H1 (cell line): ENCODE results near the gene RAB3GAP1. TPM values are rescaled to one million over a fixed set of nuclear protein-coding genes. Genes with fewer than 3 reads are reported as not detected.

ENCODE experiments used
- ASH2L ChIP-seq: fragments of 200-600, 300-600 bp; sonication (generic); IDR thresholded peaks from one replicate; pipeline ENCODE4 v1.7.1; 2017; ENCODE audit warnings: low read length
- BRCA1 ChIP-seq: IDR thresholded peaks from 2 replicates; pipeline ENCODE4 v1.6.1; 2012; ENCODE audit warnings: low read depth, low read length, improper control_type of control experiment
- CHD2 ChIP-seq: IDR thresholded peaks from 2 replicates; pipeline ENCODE4 v1.6.1; 2012; ENCODE audit warnings: low read length, improper control_type of control experiment
- EP300 ChIP-seq, 2 experiments: IDR thresholded peaks; 1 replicate in 1 of 2; 2 replicates in 1 of 2; pipeline ENCODE4 v1.6.1; 2011 to 2012; ENCODE audit warnings: low read depth in 2 of 2, low read length in 2 of 2, mild to moderate bottlenecking in 2 of 2, borderline replicate concordance in 1 of 2, inconsistent platforms in 1 of 2, moderate library complexity in 1 of 2
- GTF2F1 ChIP-seq: IDR thresholded peaks from 2 replicates; pipeline ENCODE4 v1.6.1; 2012; ENCODE audit warnings: low read depth, low read length, improper control_type of control experiment, borderline replicate concordance
- JUN ChIP-seq: IDR thresholded peaks from 2 replicates; pipeline ENCODE4 v1.6.1; 2011; ENCODE audit warnings: low read depth, mild to moderate bottlenecking, improper control_type of control experiment, low read length
- POLR2A ChIP-seq, 2 experiments: IDR thresholded peaks; 1 replicate in 1 of 2; 2 replicates in 1 of 2; pipeline ENCODE4 v1.6.1; 2011; ENCODE audit warnings: low read depth in 2 of 2, low read length in 2 of 2, mild to moderate bottlenecking in 2 of 2; ENCODE audit errors: control extremely low read depth in 1 of 2
- RFX5 ChIP-seq: IDR thresholded peaks from 2 replicates; pipeline ENCODE4 v1.6.1; 2011; ENCODE audit warnings: low read depth, low read length, improper control_type of control experiment, borderline replicate concordance
- RNF2 ChIP-seq: fragments of 200-900, 300-1000 bp; sonication (generic); IDR thresholded peaks from 2 replicates; pipeline ENCODE4 v1.7.1; 2016; ENCODE audit warnings: borderline replicate concordance, low read depth, mild to moderate bottlenecking, antibody characterized with exemption, low read length; ENCODE audit not compliant: poor library complexity, severe bottlenecking; ENCODE audit errors: missing control alignments
- TAF1 ChIP-seq: IDR thresholded peaks from 2 replicates; pipeline ENCODE4 v1.6.1; 2011; ENCODE audit warnings: mild to moderate bottlenecking, low read depth, low read length
- TBP ChIP-seq: IDR thresholded peaks from 2 replicates; pipeline ENCODE4 v1.6.1; 2011; ENCODE audit warnings: low read depth, low read length, improper control_type of control experiment
- polyA plus RNA-seq, 7 experiments: library from polyadenylated mRNA; depleted of rRNA in 3 of 7; stranded (reverse) in 5 of 7; unstranded in 2 of 7; fragments of >200 nt in 5 of 7; fragments of 200-250 nt in 2 of 7; gene quantifications; 1 replicate in 5 of 7; 2 replicates in 1 of 7; 4 replicates in 1 of 7; pipeline versions ENCODE4 v1.2.1 to v1.2.3, GENCODE V29; 2011 to 2013; ENCODE audit warnings: missing spikeins in 2 of 7, mixed read lengths in 2 of 7
- total RNA-seq: library from RNA; stranded (reverse); fragmentation: NEBNext Ultra II Directional; extraction: Animal tissue kit (Norgen Biotek cat#: 25700); gene quantifications from 2 replicates; pipeline ENCODE4 v1.2.1, GENCODE V29; 2021

RAB3GAP1 gene
- total and polyA plus RNA-seq, 2 of the 8 experiments (the other 6 are each of a cell fraction or from before 2014, with no cell fraction given), result 9.8 to 28.6 TPM

- TF ChIP-seq ASH2L (peak; percentile 96), JUN (no peak), RNF2 (no peak), GTF2F1 (no peak), POLR2A (IDR thresholded peaks at IDR 0.05; ENCODE audit: control extremely low read depth in 1 of 2, low read depth in 2 of 2, low read length in 2 of 2) (peak; percentile 91 to 95), CHD2 (no peak), TBP (peak; percentile 61), TAF1 (peak; percentile 87), BRCA1 (no peak), RFX5 (no peak), EP300 (IDR thresholded peaks at IDR 0.05; ENCODE audit: borderline replicate concordance in 1 of 2, low read depth in 2 of 2, low read length in 2 of 2) (no peak)
- TF ChIP-seq, all 59 proteins: peak for 14
These were observed at the start of gene RAB3GAP1 (continued) for GRCh38 chr2:135052042-135052876.
